OCI-LY3 (cell line): ENCODE results near the gene EIF4G2.

Experiments used
- EZH2phosphoT487 ChIP-seq: fragments of 200-600 bp; shearing (Covaris generic); IDR thresholded peaks from 2 replicates; pipeline ENCODE4 v1.6.1; 2018; ENCODE audit warnings: antibody characterized with exemption, mixed run types, low read depth
- TF ChIP-seq, protein P1 (sequence below): fragments of 200-600, 300-600 bp; sonication (generic); IDR thresholded peaks from 2 replicates; pipeline ENCODE4 v1.5.1; 2014; ENCODE audit warnings: antibody characterized with exemption, low read length, low read depth

DNA sequence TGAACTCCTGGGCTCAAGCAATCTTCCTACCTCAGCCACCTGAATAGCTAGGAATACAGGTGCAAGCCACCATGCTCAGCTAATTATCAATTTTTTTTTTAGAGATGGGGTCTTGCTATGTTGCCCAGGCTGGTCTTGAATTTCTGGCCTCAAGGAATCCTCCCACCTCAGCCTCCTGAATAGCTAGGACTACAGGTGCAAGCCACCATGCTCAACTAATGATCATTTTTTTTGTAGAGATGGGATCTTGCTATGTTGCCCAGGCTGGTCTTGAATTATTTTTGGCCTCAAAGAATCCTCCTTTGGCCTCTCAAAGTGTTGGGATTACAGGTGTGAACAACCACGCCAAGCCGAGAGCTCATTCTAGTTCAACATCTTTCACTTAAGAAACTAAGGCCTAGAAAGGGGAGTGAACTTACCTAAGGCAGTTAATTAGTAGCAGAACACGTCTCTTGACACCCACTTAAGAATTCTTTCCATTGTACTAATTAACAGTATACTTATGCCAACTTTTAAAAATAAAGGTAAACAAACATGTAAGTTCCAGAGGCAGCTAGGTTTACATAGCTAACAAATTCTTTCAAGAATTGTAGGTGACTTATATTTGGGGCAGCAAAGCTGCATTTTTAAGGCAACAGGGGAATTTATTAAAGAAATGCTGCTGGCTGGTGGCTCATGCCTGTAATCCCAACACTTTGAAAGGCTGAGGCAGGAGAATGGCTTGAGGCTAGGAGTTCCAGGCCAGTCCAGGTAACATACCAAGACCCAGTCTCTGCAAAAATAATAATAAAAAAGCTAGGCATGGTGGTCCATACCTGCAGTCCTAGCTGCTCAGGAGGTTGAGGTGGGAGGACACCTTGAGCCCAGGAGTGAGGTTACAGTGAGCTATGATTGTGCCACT lies 39.5 kb upstream of the EIF4G2 start:
- TF ChIP-seq, protein P1, sequence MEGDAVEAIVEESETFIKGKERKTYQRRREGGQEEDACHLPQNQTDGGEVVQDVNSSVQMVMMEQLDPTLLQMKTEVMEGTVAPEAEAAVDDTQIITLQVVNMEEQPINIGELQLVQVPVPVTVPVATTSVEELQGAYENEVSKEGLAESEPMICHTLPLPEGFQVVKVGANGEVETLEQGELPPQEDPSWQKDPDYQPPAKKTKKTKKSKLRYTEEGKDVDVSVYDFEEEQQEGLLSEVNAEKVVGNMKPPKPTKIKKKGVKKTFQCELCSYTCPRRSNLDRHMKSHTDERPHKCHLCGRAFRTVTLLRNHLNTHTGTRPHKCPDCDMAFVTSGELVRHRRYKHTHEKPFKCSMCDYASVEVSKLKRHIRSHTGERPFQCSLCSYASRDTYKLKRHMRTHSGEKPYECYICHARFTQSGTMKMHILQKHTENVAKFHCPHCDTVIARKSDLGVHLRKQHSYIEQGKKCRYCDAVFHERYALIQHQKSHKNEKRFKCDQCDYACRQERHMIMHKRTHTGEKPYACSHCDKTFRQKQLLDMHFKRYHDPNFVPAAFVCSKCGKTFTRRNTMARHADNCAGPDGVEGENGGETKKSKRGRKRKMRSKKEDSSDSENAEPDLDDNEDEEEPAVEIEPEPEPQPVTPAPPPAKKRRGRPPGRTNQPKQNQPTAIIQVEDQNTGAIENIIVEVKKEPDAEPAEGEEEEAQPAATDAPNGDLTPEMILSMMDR = no peak
- TF ChIP-seq EZH2phosphoT487 = no peak
